ENCODE data around the gene ZMAT3. TPM values are rescaled to one million over a fixed set of nuclear protein-coding genes. Genes with fewer than 3 reads are reported as not detected.
"Not testable (repeated sequence)": the region's sequence is repeated elsewhere in the genome, so short reads cannot be mapped to it uniquely, and the experiment has no call there.

The ZMAT3 gene
- total and polyA plus RNA-seq, 4 donors = 1.9 to 5.4 (median 2.8) TPM

DNA sequence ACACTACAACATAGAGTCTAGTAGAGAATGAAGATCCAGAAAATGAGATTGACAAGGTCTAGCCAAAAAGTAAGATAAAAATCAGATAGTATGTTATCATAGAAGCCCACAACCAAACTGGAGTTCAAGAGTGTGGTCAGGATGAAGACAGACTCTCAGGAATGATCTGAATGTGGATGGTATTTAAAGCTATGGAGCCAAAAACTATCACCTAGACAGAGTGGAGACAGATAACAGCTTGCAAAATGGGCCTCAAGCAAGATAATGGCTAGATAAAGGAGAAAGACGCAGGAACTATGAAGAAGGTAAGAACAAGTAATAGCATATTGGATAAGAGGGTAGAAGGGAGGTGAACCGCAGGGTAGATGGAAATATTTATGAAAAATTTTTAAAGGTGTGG lies 35.4 kb downstream of the ZMAT3 start (continued):
- TF ChIP-seq, protein P1, sequence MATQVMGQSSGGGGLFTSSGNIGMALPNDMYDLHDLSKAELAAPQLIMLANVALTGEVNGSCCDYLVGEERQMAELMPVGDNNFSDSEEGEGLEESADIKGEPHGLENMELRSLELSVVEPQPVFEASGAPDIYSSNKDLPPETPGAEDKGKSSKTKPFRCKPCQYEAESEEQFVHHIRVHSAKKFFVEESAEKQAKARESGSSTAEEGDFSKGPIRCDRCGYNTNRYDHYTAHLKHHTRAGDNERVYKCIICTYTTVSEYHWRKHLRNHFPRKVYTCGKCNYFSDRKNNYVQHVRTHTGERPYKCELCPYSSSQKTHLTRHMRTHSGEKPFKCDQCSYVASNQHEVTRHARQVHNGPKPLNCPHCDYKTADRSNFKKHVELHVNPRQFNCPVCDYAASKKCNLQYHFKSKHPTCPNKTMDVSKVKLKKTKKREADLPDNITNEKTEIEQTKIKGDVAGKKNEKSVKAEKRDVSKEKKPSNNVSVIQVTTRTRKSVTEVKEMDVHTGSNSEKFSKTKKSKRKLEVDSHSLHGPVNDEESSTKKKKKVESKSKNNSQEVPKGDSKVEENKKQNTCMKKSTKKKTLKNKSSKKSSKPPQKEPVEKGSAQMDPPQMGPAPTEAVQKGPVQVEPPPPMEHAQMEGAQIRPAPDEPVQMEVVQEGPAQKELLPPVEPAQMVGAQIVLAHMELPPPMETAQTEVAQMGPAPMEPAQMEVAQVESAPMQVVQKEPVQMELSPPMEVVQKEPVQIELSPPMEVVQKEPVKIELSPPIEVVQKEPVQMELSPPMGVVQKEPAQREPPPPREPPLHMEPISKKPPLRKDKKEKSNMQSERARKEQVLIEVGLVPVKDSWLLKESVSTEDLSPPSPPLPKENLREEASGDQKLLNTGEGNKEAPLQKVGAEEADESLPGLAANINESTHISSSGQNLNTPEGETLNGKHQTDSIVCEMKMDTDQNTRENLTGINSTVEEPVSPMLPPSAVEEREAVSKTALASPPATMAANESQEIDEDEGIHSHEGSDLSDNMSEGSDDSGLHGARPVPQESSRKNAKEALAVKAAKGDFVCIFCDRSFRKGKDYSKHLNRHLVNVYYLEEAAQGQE (IDR thresholded peaks at IDR 0.05) = no peak
- TF ChIP-seq FOXA2 (IDR thresholded peaks at IDR 0.05) (no peak), HNF4A (conservative IDR thresholded peaks at IDR 0.05) (no peak), JUND (IDR thresholded peaks at IDR 0.05) (no peak)
- TF ChIP-seq, protein P2, sequence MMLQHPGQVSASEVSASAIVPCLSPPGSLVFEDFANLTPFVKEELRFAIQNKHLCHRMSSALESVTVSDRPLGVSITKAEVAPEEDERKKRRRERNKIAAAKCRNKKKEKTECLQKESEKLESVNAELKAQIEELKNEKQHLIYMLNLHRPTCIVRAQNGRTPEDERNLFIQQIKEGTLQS (IDR thresholded peaks at IDR 0.05) = no peak

DNA sequence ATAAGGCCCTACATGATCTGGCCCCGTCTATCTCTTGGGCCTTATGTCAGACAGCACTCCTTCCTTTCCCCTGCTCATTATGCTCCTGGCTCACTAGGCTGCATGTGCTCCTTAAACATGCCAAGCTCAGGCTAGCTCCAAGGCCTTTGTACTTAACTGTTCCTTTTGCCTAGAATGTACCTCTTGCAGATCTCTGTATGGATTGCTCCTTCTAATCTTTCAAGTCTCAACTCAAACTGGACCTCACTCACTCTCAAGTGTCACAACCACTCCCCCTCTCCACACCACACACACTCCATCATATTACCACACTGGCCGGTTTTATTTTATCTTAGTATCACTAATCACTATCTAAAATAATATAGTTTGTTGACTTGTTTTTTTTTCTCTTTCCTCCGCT lies 36.4 kb downstream of the ZMAT3 start:
- H3K4me3 ChIP-seq (ENCODE audit: low read depth in 1 of 3, low read length in 3 of 3) = no peak overlapping the region
- peaks cover 0 to 6% (median 0%) of the 10 kb centered on the region in 4 donors for H3K36me3 ChIP-seq (ENCODE audit: control insufficient read depth in 4 of 4, insufficient read depth in 3 of 4, low read depth in 1 of 4, low read length in 3 of 4)
- no peaks in the 10 kb centered on the region for H3K4me1 ChIP-seq (ENCODE audit: control insufficient read depth in 4 of 4, insufficient read depth in 4 of 4, low read length in 3 of 4)
- H3K27me3 ChIP-seq (ENCODE audit: control insufficient read depth in 4 of 4, insufficient read depth in 4 of 4, low read length in 3 of 4) = no peaks in the 10 kb centered on the region
- no peak overlapping the region for H3K27ac ChIP-seq (ENCODE audit: low read depth in 1 of 2, low read length in 2 of 2)
- H3K9me3 ChIP-seq (ENCODE audit: control insufficient read depth in 4 of 4, low read length in 3 of 4) = no peaks in the 10 kb centered on the region
- DNase-seq (ENCODE audit: low spot score) = no peak
- TF ChIP-seq GABPA (IDR thresholded peaks at IDR 0.05 in 1 of 2, conservative IDR thresholded peaks at IDR 0.05 in 1 of 2) = no peak
- 95% methylated on average over 3 of the region's 3 CpGs for WGBS
- no peak overlapping the region for H3K9ac ChIP-seq (ENCODE audit: low read depth in 1 of 2, low read length in 2 of 2)

DNA sequence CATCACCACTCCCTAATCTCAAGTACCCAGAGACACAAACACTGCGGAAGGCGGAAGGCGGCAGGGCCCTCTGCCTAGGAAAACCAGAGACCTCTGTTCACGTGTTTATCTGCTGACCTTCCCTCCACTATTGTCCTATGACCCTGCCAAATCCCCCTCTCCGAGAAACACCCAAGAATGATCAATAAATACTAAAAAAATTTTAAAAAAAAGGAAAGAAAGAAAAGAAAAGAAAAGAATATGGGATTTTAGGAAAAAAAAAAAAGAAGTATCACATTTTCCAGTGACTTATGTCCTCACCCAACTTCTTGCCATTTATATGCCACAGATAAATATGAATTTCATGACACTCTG lies 38.3 kb downstream of the ZMAT3 start:
- not testable (repeated sequence) for H3K4me3 ChIP-seq (ENCODE audit: low read depth in 1 of 3, low read length in 3 of 3); H3K9me3 ChIP-seq (ENCODE audit: control insufficient read depth in 4 of 4, low read length in 3 of 4); H3K9ac ChIP-seq (ENCODE audit: low read depth in 1 of 2, low read length in 2 of 2); H3K27ac ChIP-seq (ENCODE audit: low read depth in 1 of 2, low read length in 2 of 2); DNase-seq (ENCODE audit: low spot score); H3K36me3 ChIP-seq (ENCODE audit: control insufficient read depth in 4 of 4, insufficient read depth in 3 of 4, low read depth in 1 of 4, low read length in 3 of 4); H3K27me3 ChIP-seq (ENCODE audit: control insufficient read depth in 4 of 4, insufficient read depth in 4 of 4, low read length in 3 of 4); H3K4me1 ChIP-seq (ENCODE audit: control insufficient read depth in 4 of 4, insufficient read depth in 4 of 4, low read length in 3 of 4)
- 66% methylated on average over 5 of the region's 5 CpGs for WGBS

DNA sequence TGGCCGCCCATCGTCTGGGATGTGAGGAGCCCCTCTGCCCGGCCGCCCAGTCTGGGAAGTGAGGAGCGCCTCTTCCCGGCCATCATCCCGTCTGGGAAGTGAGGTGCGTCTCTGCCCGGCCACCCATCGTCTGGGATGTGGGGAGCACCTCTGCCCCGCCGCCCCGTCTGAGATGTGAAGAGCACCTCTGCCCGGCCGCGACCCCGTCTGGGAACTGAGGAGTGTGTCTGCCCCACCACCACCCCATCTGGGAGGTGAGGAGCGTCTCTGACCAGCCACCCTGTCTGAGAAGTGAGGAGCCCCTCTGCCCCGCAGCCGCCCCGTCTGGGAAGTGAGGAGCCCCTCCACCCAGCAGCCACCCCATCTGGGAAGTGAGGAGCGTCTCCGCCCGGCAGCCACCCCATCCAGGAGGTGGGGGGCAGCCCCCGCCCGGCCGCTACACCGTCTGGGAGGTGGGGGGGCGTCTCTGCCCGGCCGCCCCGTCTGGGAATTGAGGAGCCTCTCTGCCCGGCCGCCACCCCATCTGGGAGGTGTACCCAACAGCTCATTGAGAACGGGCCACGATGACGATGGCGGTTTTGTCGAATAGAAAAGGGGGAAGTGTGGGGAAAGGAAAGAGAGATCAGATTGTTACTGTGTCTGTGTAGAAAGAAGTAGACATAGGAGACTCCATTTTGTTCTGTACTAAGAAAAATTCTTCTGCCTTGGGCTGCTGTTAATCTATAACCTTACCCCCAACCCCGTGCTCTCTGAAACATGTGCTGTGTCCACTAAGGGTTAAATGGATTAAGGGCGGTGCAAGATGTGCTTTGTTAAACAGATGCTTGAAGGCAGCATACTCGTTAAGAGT lies 38.9 kb downstream of the ZMAT3 start:
- 92% methylated on average over 41 of the region's 42 CpGs for WGBS
- not testable (repeated sequence) for H3K4me3 ChIP-seq (ENCODE audit: low read depth in 1 of 3, low read length in 3 of 3); H3K36me3 ChIP-seq (ENCODE audit: control insufficient read depth in 4 of 4, insufficient read depth in 3 of 4, low read depth in 1 of 4, low read length in 3 of 4); H3K9ac ChIP-seq (ENCODE audit: low read depth in 1 of 2, low read length in 2 of 2); DNase-seq (ENCODE audit: low spot score); H3K27ac ChIP-seq (ENCODE audit: low read depth in 1 of 2, low read length in 2 of 2); H3K9me3 ChIP-seq (ENCODE audit: control insufficient read depth in 4 of 4, low read length in 3 of 4); H3K4me1 ChIP-seq (ENCODE audit: control insufficient read depth in 4 of 4, insufficient read depth in 4 of 4, low read length in 3 of 4); H3K27me3 ChIP-seq (ENCODE audit: control insufficient read depth in 4 of 4, insufficient read depth in 4 of 4, low read length in 3 of 4)

All from liver (tissue), 9 donors.